Measurements from ENCODE around the gene CLDN5.

- TF ChIP-seq POLR2A (IDR thresholded peaks at IDR 0.05; ENCODE audit: low read depth, low read length) = no peak
- TF ChIP-seq TAF1 (IDR thresholded peaks at IDR 0.05; ENCODE audit: low read depth, low read length) = no peak
- no peak for TF ChIP-seq POLR2AphosphoS5 (IDR thresholded peaks at IDR 0.05; ENCODE audit: low read depth, low read length)
- no peak for TF ChIP-seq SPI1 (IDR thresholded peaks at IDR 0.05; ENCODE audit: low read depth, low read length)
- TF ChIP-seq POU2F2 (IDR thresholded peaks at IDR 0.05; ENCODE audit: low read depth, low read length) = no peak
These were observed 33.5 kb downstream of the CLDN5 start for GRCh38 chr22:19490628-19491230.
